ENCODE measurements around the gene CBARP. TPM values are rescaled to one million over a fixed set of nuclear protein-coding genes. Genes with fewer than 3 reads are reported as not detected.

Gene CBARP
- total and polyA plus RNA-seq, 2 donors from 2014 or later = 1.0 to 1.1 TPM

- intact Hi-C loops (cut with DNase I) = no loop called here
- no peaks in the 10 kb centered on the region for H3K9me3 ChIP-seq (ENCODE audit: control insufficient read depth in 2 of 3, insufficient read depth in 1 of 3, low read length in 3 of 3)
- H3K4me3 ChIP-seq (ENCODE audit: low read length in 3 of 3) = no peak within 1 kb of the TSS
- no peak within 1 kb of the TSS for H3K9ac ChIP-seq (ENCODE audit: low read length in 3 of 3)
- H3K36me3 ChIP-seq (ENCODE audit: control insufficient read depth in 2 of 3, insufficient read depth in 3 of 3, low read length in 3 of 3) = no peaks in the 10 kb centered on the region
- no peaks in the 10 kb centered on the region for H3K27me3 ChIP-seq (ENCODE audit: control insufficient read depth, insufficient read depth, low read length)
- DNase-seq = peak in 1 of 5 donors; percentile 57
- no peak within 1 kb of the TSS for H3K27ac ChIP-seq (ENCODE audit: low read depth in 2 of 2, low read length in 2 of 2)
- no peak for TF ChIP-seq CTCF (IDR thresholded peaks at IDR 0.05; ENCODE audit: borderline replicate concordance, extremely low read depth, insufficient read depth)
- FAIRE-seq = no peak
- no peaks in the 10 kb centered on the region for H3K4me1 ChIP-seq (ENCODE audit: control insufficient read depth in 2 of 3, insufficient read depth in 2 of 3, low read depth in 1 of 3, low read length in 3 of 3)
These were observed 48.0 kb upstream of the CBARP start, which contains the start of gene EFNA2 for GRCh38 chr19:1285737-1286360. TSS of gene EFNA2 (plus strand) at chr19:1285873. CDS start at chr19:1286169, 296 bp downstream.

GRCh38 chr19:1284979-1285736 lies 47.4 kb upstream of the CBARP start:
- Histone ChIP-seq H3K36me3 (ENCODE audit: control insufficient read depth in 2 of 3, insufficient read depth in 3 of 3, low read length in 3 of 3) (no peaks in the 10 kb centered on the region), H3K4me1 (ENCODE audit: control insufficient read depth in 2 of 3, insufficient read depth in 2 of 3, low read depth in 1 of 3, low read length in 3 of 3) (no peaks in the 10 kb centered on the region), H3K27ac (ENCODE audit: low read depth in 2 of 2, low read length in 2 of 2) (no peak overlapping the region), H3K4me3 (ENCODE audit: low read length in 3 of 3) (no peak overlapping the region), H3K9ac (ENCODE audit: low read length in 3 of 3) (no peak overlapping the region), H3K27me3 (ENCODE audit: control insufficient read depth, insufficient read depth, low read length) (no peaks in the 10 kb centered on the region), H3K9me3 (ENCODE audit: control insufficient read depth in 2 of 3, insufficient read depth in 1 of 3, low read length in 3 of 3) (no peaks in the 10 kb centered on the region)
- FAIRE-seq (no peak), DNase-seq (peak in 2 of 5 donors; percentile 72 to 76)
- no peak for TF ChIP-seq CTCF (IDR thresholded peaks at IDR 0.05; ENCODE audit: borderline replicate concordance, extremely low read depth, insufficient read depth)
- intact Hi-C loops (cut with DNase I) = no loop called here

- H3K9ac ChIP-seq (ENCODE audit: low read length in 3 of 3) = no peak overlapping the region
- H3K27ac ChIP-seq (ENCODE audit: low read depth in 2 of 2, low read length in 2 of 2) = no peak overlapping the region
- no peak overlapping the region for H3K4me3 ChIP-seq (ENCODE audit: low read length in 3 of 3)
- H3K36me3 ChIP-seq (ENCODE audit: control insufficient read depth in 2 of 3, insufficient read depth in 3 of 3, low read length in 3 of 3) = peaks cover 0 to under 1% (median 0%) of the 10 kb centered on the region in 3 donors
- H3K4me1 ChIP-seq (ENCODE audit: control insufficient read depth in 2 of 3, insufficient read depth in 2 of 3, low read depth in 1 of 3, low read length in 3 of 3) = no peaks in the 10 kb centered on the region
- TF ChIP-seq CTCF (IDR thresholded peaks at IDR 0.05; ENCODE audit: borderline replicate concordance, extremely low read depth, insufficient read depth) = no peak
- H3K9me3 ChIP-seq (ENCODE audit: control insufficient read depth in 2 of 3, insufficient read depth in 1 of 3, low read length in 3 of 3) = no peaks in the 10 kb centered on the region
- intact Hi-C loops (cut with DNase I) = no loop called here
- DNase-seq = peak in 1 of 5 donors; percentile 56
- FAIRE-seq = no peak
- H3K27me3 ChIP-seq (ENCODE audit: control insufficient read depth, insufficient read depth, low read length) = no peaks in the 10 kb centered on the region
These were observed 46.6 kb upstream of the CBARP start for GRCh38 chr19:1284293-1284978.

Data from kidney (tissue), 14 donors.